Raji (cell line): ENCODE data around the gene SKA3.

Experiments used
- POLR2A ChIP-seq: IDR thresholded peaks from 2 replicates; pipeline ENCODE4 v1.6.1; 2011; ENCODE audit warnings: low read depth, low read length, control low read depth; ENCODE audit not compliant: insufficient read depth

The SKA3 gene

GRCh38 chr13:21152251-21152899 is 24.0 kb downstream of the SKA3 start:
- TF ChIP-seq POLR2A = no peak

- TF ChIP-seq POLR2A = no peak
Measured at GRCh38 chr13:21150013-21150412, 26.3 kb downstream of the SKA3 start.

GRCh38 chr13:21149568-21149967 is 26.8 kb downstream of the SKA3 start:
- TF ChIP-seq POLR2A = no peak

GRCh38 chr13:21148557-21149258 is 27.6 kb downstream of the SKA3 start:
- TF ChIP-seq POLR2A = no peak

- TF ChIP-seq POLR2A = no peak
Measured at GRCh38 chr13:21147827-21148226, 28.5 kb downstream of the SKA3 start.

- no peak for TF ChIP-seq POLR2A
Measured at GRCh38 chr13:21142766-21143165, 33.6 kb downstream of the SKA3 start.

GRCh38 chr13:21139374-21139773 is 37.0 kb downstream of the SKA3 start:
- TF ChIP-seq POLR2A = no peak

- TF ChIP-seq POLR2A = no peak
Measured at GRCh38 chr13:21138561-21138960, 37.8 kb downstream of the SKA3 start.

- TF ChIP-seq POLR2A = no peak
Measured at GRCh38 chr13:21137696-21138095, 38.7 kb downstream of the SKA3 start.

- no peak for TF ChIP-seq POLR2A
Measured at GRCh38 chr13:21134475-21134874, 41.9 kb downstream of the SKA3 start.

GRCh38 chr13:21133077-21133476 is 43.3 kb downstream of the SKA3 start:
- no peak for TF ChIP-seq POLR2A

- TF ChIP-seq POLR2A = no peak
Measured at GRCh38 chr13:21130116-21130515, 46.2 kb downstream of the SKA3 start.

GRCh38 chr13:21124852-21125251 is 51.5 kb downstream of the SKA3 start:
- TF ChIP-seq POLR2A = no peak

- TF ChIP-seq POLR2A = no peak
Measured at GRCh38 chr13:21123956-21124355, 52.4 kb downstream of the SKA3 start.

GRCh38 chr13:21121616-21122015 is 54.7 kb downstream of the SKA3 start:
- no peak for TF ChIP-seq POLR2A

- TF ChIP-seq POLR2A = no peak
Measured at GRCh38 chr13:21120191-21120590, 56.2 kb downstream of the SKA3 start.

- no peak for TF ChIP-seq POLR2A
Measured at GRCh38 chr13:21119526-21119925, 56.8 kb downstream of the SKA3 start.
